Head of caudate nucleus (tissue), 42 donors: ENCODE measurements around the gene STK32B.
A peak's percentile ranks its signal among the peaks of the same experiment; 100 is the strongest.

Experiments
- DNase-seq, 42 donors: peaks; one replicate each; pipeline versions ENCODE4 v3.0.0 to v3.0.0-alpha.2; 2020 to 2021; ENCODE audit warnings: mixed read lengths in 7 of 42
- intact Hi-C: fragments of 100-400 bp; cut with DNase I; formaldehyde crosslinking; loops from one replicate; pipeline ENCODE4 v1.15.0; 2022

STK32B gene

DNA sequence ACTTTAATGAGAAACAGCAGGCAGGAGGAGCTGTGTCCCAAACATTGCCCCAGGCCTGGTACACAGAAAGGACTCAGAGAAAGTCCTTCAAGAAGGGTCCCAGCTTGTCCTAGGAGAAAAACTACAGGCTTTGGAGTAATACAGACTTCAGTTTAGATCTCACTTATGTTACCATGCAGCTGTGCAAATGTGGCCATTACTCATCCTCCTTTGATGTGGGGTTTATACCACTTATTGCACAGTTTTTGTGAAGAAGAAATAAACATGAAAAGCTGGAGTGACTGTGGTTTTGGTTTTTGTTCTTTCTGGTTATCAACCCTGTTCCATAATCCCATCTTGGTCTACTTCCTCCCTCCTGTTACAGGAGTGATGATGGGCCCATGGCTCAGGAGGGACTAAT, 23.9 kb upstream of the STK32B start:
- DNase-seq, result no peak
- intact Hi-C loops, result no loop called here

GRCh38 chr4:5028480-5028879, 22.8 kb upstream of the STK32B start:
- DNase-seq, result no peak
- intact Hi-C loops, result no loop called here

GRCh38 chr4:5029447-5029846, 21.8 kb upstream of the STK32B start:
- DNase-seq, result no peak
- intact Hi-C loops, result no loop called here

DNA sequence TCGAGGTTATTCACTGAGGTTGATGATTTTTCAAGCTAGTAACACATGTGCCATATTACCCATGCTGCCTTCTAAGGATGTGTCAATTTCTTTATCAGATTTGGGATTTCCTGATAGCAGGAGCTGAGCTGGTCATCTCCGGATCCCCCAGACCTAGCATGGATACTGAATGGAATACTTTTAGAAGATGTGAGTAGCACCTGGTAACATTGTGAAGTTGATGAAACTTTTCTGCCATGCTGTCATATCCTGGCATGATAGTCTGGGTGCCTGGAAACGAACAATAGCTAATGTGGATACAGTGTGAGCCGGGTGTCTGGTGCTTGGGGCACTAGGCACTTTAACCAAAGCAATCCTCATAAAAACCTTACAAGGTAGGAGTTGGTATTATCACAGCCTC, 21.1 kb upstream of the STK32B start:
- DNase-seq, result no peak
- intact Hi-C loops, result no loop called here

DNA sequence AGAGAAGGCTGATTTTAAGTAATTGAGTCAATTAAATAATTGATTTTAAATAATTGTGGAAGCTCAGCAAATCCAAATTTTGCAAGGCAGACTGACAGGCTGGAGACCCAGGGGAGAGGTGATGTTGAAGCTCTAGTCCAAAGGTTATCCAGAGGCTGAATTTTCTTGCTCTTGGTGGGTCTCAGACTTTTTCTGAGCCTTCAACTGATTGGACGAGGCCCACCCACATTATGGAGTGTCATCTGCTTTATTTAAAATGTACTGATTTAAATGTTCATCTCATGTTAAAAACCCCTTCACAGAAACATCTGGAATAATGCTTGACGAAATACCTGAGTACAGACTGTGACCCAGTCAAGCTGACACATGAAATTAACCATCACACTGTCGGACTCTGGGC, 20.4 kb upstream of the STK32B start:
- no peak for DNase-seq
- intact Hi-C loops, result no loop called here

- no peak for DNase-seq
- intact Hi-C loops, result no loop called here
Observed at GRCh38 chr4:5032813-5033212, 18.5 kb upstream of the STK32B start.

- DNase-seq, result peak in 7 of 42 donors; percentile 9 to 51 (median 20)
Observed at GRCh38 chr4:5033281-5033841, 17.9 kb upstream of the STK32B start.

GRCh38 chr4:5034206-5034605, 17.1 kb upstream of the STK32B start:
- no peak for DNase-seq
- intact Hi-C loops, result no loop called here

More at GRCh38 chr4:5033281-5033841, 17.9 kb upstream of the STK32B start:
- intact Hi-C loops, result no loop called here

- no peak for DNase-seq
- intact Hi-C loops, result no loop called here
Observed at GRCh38 chr4:5036239-5036638, 15.0 kb upstream of the STK32B start.

- no peak for DNase-seq
- intact Hi-C loops, result no loop called here
Observed at GRCh38 chr4:5037553-5038551, 13.4 kb upstream of the STK32B start.

- intact Hi-C loops, result no loop called here
- DNase-seq, result peak in 1 of 42 donors; percentile 6
Observed at GRCh38 chr4:5039800-5040199, 11.5 kb upstream of the STK32B start.

GRCh38 chr4:5040856-5041620, 10.2 kb upstream of the STK32B start:
- intact Hi-C loops, result no loop called here

DNA sequence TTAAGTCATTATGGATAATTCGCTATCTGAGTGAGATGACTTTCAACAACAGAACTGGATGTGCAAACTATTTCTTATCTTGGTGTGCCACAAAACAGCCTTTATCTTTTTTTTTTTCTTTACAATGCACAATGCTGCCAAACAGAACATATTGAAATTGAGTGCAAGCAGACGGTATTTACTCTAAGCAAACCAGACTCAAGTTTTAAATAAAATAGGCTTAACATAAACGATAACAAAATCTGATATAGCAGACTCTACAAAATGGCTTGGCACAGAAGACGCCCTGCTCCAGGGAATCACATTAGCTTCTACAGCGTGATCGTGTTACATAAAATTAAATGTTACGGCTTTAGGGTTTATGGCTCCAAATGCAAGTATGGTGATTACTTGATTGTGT, 9.6 kb upstream of the STK32B start:
- no peak for DNase-seq
- intact Hi-C loops, result no loop called here

More at GRCh38 chr4:5040856-5041620, 10.2 kb upstream of the STK32B start:
- no peak for DNase-seq

GRCh38 chr4:5043579-5043978, 7.7 kb upstream of the STK32B start:
- DNase-seq, result peak in 1 of 42 donors; percentile 34
- intact Hi-C loops, result no loop called here

DNA sequence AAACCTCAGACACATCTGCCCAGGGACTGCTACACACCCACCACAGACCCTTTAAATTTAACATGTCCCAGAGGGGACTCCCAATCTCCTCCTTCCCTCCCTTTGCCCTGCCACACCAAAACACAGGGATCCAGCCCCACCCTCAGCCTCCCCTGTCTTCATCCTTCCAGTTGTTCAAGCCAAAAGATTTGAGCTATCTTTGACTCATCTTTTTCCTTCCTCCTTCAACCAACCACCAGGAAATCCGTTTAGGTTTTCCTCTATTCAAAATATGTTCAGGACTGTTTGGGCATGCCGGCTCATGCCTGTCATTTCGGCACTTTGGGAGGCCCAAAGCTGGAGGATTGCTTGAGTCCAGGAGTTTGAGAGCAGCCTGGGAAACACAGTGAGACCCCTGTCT, 6.9 kb upstream of the STK32B start:
- intact Hi-C loops, result no loop called here
- peak in 1 of 42 donors; percentile 17 for DNase-seq

- intact Hi-C loops, result no loop called here
- peak in 26 of 42 donors; percentile 10 to 60 (median 42) for DNase-seq
Observed at GRCh38 chr4:5045097-5045496, 6.2 kb upstream of the STK32B start.

DNA sequence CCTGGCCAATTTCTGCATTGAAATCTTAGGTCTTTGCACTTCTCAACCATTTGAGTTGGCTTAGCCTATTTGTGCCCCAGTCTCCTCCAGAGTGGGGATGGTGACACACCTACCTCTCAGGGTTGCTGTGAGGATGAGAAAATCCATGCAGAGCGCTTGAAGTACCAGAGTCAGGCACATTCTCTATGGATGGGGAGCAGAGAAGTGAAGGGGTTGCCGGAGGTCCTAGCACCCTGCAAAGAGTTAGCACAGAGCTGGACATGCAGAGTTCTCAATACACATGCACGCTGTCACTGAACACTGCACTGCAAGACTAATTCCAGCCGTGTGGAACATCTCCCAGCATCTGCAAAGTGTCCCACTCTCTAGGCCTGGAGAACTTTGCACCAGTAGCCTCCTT, 2.6 kb upstream of the STK32B start:
- DNase-seq, result peak in 1 of 42 donors; percentile 21
- intact Hi-C loops, result no loop called here

GRCh38 chr4:5050520-5051277, 581 bp upstream of the STK32B start:
- peak; percentile 61 to 92 (median 83) for DNase-seq
- intact Hi-C loops, result loop anchor here (5.0 kb wide), 1 partner anchor 747 kb away; no protein-coding TSS in a partner anchor

GRCh38 chr4:5052204-5052702, 973 bp downstream of the STK32B start:
- intact Hi-C loops, result loop anchor here (5.0 kb wide), 1 partner anchor 745 kb away; no protein-coding TSS in a partner anchor
- no peak for DNase-seq
